Measurements from ENCODE around the gene PTPN13.

PTPN13 gene

DNA sequence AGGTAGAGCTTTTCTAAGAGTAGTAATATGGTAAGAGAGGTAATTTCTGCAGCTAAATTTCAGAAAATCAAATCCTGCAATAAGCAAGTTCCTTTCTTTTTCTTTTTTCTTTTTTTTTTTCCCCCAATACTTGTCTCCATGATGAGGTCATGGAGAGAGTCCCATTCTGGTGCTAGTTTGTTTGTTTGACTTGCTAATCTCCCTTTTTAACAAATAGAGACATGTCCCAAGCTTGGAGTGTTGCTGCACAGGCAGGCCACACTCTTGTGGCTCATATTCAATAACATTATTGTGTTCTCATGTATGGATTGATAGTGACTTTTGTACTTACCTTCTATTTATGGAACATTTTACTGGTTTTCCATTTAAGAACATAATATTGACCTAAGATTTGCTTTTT is 25.5 kb downstream of the PTPN13 start:
- TF ChIP-seq, protein P1, sequence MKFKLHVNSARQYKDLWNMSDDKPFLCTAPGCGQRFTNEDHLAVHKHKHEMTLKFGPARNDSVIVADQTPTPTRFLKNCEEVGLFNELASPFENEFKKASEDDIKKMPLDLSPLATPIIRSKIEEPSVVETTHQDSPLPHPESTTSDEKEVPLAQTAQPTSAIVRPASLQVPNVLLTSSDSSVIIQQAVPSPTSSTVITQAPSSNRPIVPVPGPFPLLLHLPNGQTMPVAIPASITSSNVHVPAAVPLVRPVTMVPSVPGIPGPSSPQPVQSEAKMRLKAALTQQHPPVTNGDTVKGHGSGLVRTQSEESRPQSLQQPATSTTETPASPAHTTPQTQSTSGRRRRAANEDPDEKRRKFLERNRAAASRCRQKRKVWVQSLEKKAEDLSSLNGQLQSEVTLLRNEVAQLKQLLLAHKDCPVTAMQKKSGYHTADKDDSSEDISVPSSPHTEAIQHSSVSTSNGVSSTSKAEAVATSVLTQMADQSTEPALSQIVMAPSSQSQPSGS (tag by site-specific recombination; IDR thresholded peaks at IDR 0.05; ENCODE audit: low read depth): 0 out of 2 replicates have a peak, but pooled peaks have one; percentile 27
- TF ChIP-seq EGR2 (tag by site-specific recombination; IDR thresholded peaks at IDR 0.05; ENCODE audit: low read depth): no peak
- H3K27ac ChIP-seq (ENCODE audit: extremely low read depth, low read depth, low read length): no peak overlapping the region
- H3K4me3 ChIP-seq (ENCODE audit: low read depth, low read length): no peak overlapping the region
- peaks cover 6% of the 10 kb centered on the region for H3K4me1 ChIP-seq (ENCODE audit: control insufficient read depth, insufficient read depth, low read length)
- ChIA-PET CTCF (no interaction called here), POLR2A (interaction anchor here (0.6 kb wide), 1 partner anchor 22 kb away, joined by 5 read pairs; no protein-coding TSS in a partner anchor)
- no peaks in the 10 kb centered on the region for H3K9me3 ChIP-seq (ENCODE audit: control insufficient read depth, insufficient read depth, low read depth, low read length)
- no peaks in the 10 kb centered on the region for H3K36me3 ChIP-seq (ENCODE audit: control insufficient read depth in 2 of 2, insufficient read depth in 1 of 2, low read length in 2 of 2)

GRCh38 chr4:86621435-86621834 is 27.3 kb downstream of the PTPN13 start:
- Histone ChIP-seq H3K9me3 (ENCODE audit: control insufficient read depth, insufficient read depth, low read depth, low read length) (no peaks in the 10 kb centered on the region), H3K4me3 (ENCODE audit: low read depth, low read length) (no peak overlapping the region), H3K27ac (ENCODE audit: extremely low read depth, low read depth, low read length) (no peak overlapping the region), H3K4me1 (ENCODE audit: control insufficient read depth, insufficient read depth, low read length) (peaks cover 6% of the 10 kb centered on the region), H3K36me3 (ENCODE audit: control insufficient read depth in 2 of 2, insufficient read depth in 1 of 2, low read length in 2 of 2) (no peaks in the 10 kb centered on the region)
- TF ChIP-seq ZFP3 (tag by site-specific recombination; IDR thresholded peaks at IDR 0.05; ENCODE audit: low read depth): no peak
- no peak for TF ChIP-seq ZNF24 (tag by site-specific recombination; IDR thresholded peaks at IDR 0.05)
- no peak for TF ChIP-seq ZNF791 (tag by site-specific recombination; IDR thresholded peaks at IDR 0.05)
- no peak for TF ChIP-seq ZBTB11 (tag by site-specific recombination; conservative IDR thresholded peaks at IDR 0.05; ENCODE audit: low read depth)
- no peak for TF ChIP-seq ZNF747 (tag by site-specific recombination; IDR thresholded peaks at IDR 0.05)
- TF ChIP-seq ZNF354C (tag by site-specific recombination; IDR thresholded peaks at IDR 0.05; ENCODE audit: borderline replicate concordance, low read depth): no peak
- TF ChIP-seq HOXD13 (CRISPR knock-in tag; IDR thresholded peaks at IDR 0.05; ENCODE audit: borderline replicate concordance): no peak
- no peak for TF ChIP-seq BCL11A (tag by site-specific recombination; IDR thresholded peaks at IDR 0.05; ENCODE audit: low read depth)
- no peak for TF ChIP-seq ZNF16 (tag by site-specific recombination; IDR thresholded peaks at IDR 0.05; ENCODE audit: low read depth)
- no peak for TF ChIP-seq OVOL3 (tag by site-specific recombination; IDR thresholded peaks at IDR 0.05)
- no peak for TF ChIP-seq ZNF274 (IDR thresholded peaks at IDR 0.05; ENCODE audit: low read length)
- no peak for TF ChIP-seq ZNF274 (tag by site-specific recombination; IDR thresholded peaks at IDR 0.05; ENCODE audit: borderline replicate concordance)
- TF ChIP-seq ZNF488 (tag by site-specific recombination; IDR thresholded peaks at IDR 0.05): no peak
- TF ChIP-seq ZNF10 (tag by site-specific recombination; IDR thresholded peaks at IDR 0.05): no peak
- no peak for TF ChIP-seq ZNF571 (tag by site-specific recombination; IDR thresholded peaks at IDR 0.05)
- no peak for TF ChIP-seq ZNF660 (tag by site-specific recombination; IDR thresholded peaks at IDR 0.05)
- TF ChIP-seq GFI1B (tag by site-specific recombination; IDR thresholded peaks at IDR 0.05): no peak
- TF ChIP-seq ZNF112 (tag by site-specific recombination; IDR thresholded peaks at IDR 0.05): no peak
- TF ChIP-seq TRIM28 (IDR thresholded peaks at IDR 0.05; ENCODE audit: borderline replicate concordance, low read length): no peak
- no peak for TF ChIP-seq ZBTB44 (tag by site-specific recombination; IDR thresholded peaks at IDR 0.05)
- no peak for TF ChIP-seq ZNF544 (tag by site-specific recombination; IDR thresholded peaks at IDR 0.05)
- POLR2A ChIA-PET: no interaction called here
- CTCF ChIA-PET: no interaction called here
